T-cell (primary cell): ENCODE data around the gene KCNN1. TPM values are rescaled to one million over a fixed set of nuclear protein-coding genes. Genes with fewer than 3 reads are reported as not detected.

Source experiments
- ATAC-seq, 4 experiments: fragments of 200-7000 bp in 3 of 4; fragments of 150-1000 bp in 1 of 4; cut with Tn5 transposase; replicated peaks in 1 of 4; 1 replicate in 3 of 4; 2 replicates in 1 of 4; pipeline ENCODE4 v1.10.0; 2021; ENCODE audit warnings: moderate library complexity in 3 of 4, mild to moderate bottlenecking in 2 of 4, moderate number of reproducible peaks in 1 of 4
- CTCF ChIA-PET, 2 donors: fragments of 300-600 bp; sonication (Branson Sonifier 250); formaldehyde crosslinking; loops; one replicate each; lab custom pipeline; 2022; ENCODE audit warnings: antibody characterized with exemption in 2 of 2; lab: Charles Lee
- POLR2A ChIA-PET, 2 donors: fragments of 300-600 bp; sonication (Branson Sonifier 250); formaldehyde crosslinking; loops; one replicate each; lab custom pipeline; 2022; ENCODE audit warnings: antibody characterized with exemption in 2 of 2; lab: Charles Lee
- DNase-seq, 35 experiments: peaks; one replicate each; pipeline versions ENCODE4 v3.0.0 to v3.0.0-alpha.2; 2013 to 2023
- H3K27ac ChIP-seq: one replicate; pipeline ENCODE4 v1.5.1; 2013; ENCODE audit warnings: low read length
- H3K27me3 ChIP-seq, 2 experiments: replicated peaks in 1 of 2; 1 replicate in 1 of 2; 2 replicates in 1 of 2; pipeline versions ENCODE4 v1.6.1 to v1.7.0; 2013; ENCODE audit warnings: low read length in 1 of 2, mixed read lengths in 1 of 2; ENCODE audit not compliant: control insufficient read depth in 2 of 2, insufficient read depth in 2 of 2; ENCODE audit errors: extremely low read depth in 1 of 2
- H3K36me3 ChIP-seq, 2 donors: 1 replicate in 1 of 2; 2 replicates in 1 of 2; pipeline versions ENCODE4 v1.6.1 to v1.7.0; 2013; ENCODE audit warnings: low read length in 1 of 2; ENCODE audit not compliant: control insufficient read depth in 2 of 2, insufficient read depth in 1 of 2; ENCODE audit errors: extremely low read depth in 1 of 2
- H3K4me1 ChIP-seq, 2 experiments: 1 replicate in 1 of 2; 2 replicates in 1 of 2; pipeline versions ENCODE4 v1.6.1 to v1.7.0; 2013; ENCODE audit warnings: low read length in 2 of 2, mixed read lengths in 1 of 2; ENCODE audit not compliant: insufficient read depth in 2 of 2, control insufficient read depth in 1 of 2; ENCODE audit errors: extremely low read depth in 1 of 2
- H3K4me3 ChIP-seq, 2 donors: 1 replicate in 1 of 2; 2 replicates in 1 of 2; pipeline versions ENCODE4 v1.5.1 to v1.7.0; 2013; ENCODE audit warnings: mild to moderate bottlenecking in 2 of 2, low read length in 1 of 2, moderate library complexity in 1 of 2; ENCODE audit not compliant: control insufficient read depth in 1 of 2; ENCODE audit errors: extremely low read depth in 1 of 2
- H3K9me3 ChIP-seq: 2 replicates; pipeline ENCODE4 v1.7.0; 2013
- H3K27ac Mint-ChIP-seq, 2 donors: one replicate each; pipeline ENCODE4 v1.8.0; 2020 to 2021; ENCODE audit warnings: mild to moderate bottlenecking in 2 of 2, mixed read lengths in 2 of 2
- H3K27me3 Mint-ChIP-seq, 2 donors: one replicate each; pipeline ENCODE4 v1.8.0; 2021 to 2022; ENCODE audit warnings: mixed read lengths in 2 of 2
- H3K36me3 Mint-ChIP-seq: one replicate; pipeline ENCODE4 v1.8.0; 2021; ENCODE audit warnings: mixed read lengths
- H3K4me1 Mint-ChIP-seq, 3 donors: one replicate each; pipeline ENCODE4 v1.8.0; 2020 to 2022; ENCODE audit warnings: mixed read lengths in 3 of 3, mild to moderate bottlenecking in 1 of 3
- H3K4me3 Mint-ChIP-seq, 3 donors: one replicate each; pipeline ENCODE4 v1.8.0; 2020 to 2022; ENCODE audit warnings: mild to moderate bottlenecking in 3 of 3, mixed read lengths in 3 of 3, moderate library complexity in 3 of 3
- H3K9me3 Mint-ChIP-seq, 3 donors: one replicate each; pipeline ENCODE4 v1.8.0; 2020 to 2022; ENCODE audit warnings: mixed read lengths in 3 of 3
- WGBS: methylation state at CpG from one replicate; pipeline ENCODE4 v1.1.5; 2013; ENCODE audit warnings: missing lambda C conversion rate; ENCODE audit not compliant: insufficient coverage; 5-methylcytosine and 5-hydroxymethylcytosine counted together
- total RNA-seq, 35 experiments: library from RNA in 6 of 35; stranded (reverse) in 6 of 35; fragments of 120-200 nt in 1 of 35; gene quantifications; one replicate each; pipeline versions ENCODE4 v1.2.1 to v1.2.4 and lab custom pipeline; 2013 to 2026

KCNN1 gene
- total RNA-seq, 5 donors from 2014 or later (not counting 1 experiment from before 2014, with no cell fraction given): not detected

GRCh38 chr19:17993076-17993813 is 26.3 kb downstream of the KCNN1 start:
- ChIA-PET CTCF (interaction anchor here in 1 of 2 donors (1.7 kb wide), 1 partner anchor 46 kb away, joined by 4 read pairs; no protein-coding TSS in a partner anchor), POLR2A (interaction anchor here in 1 of 2 donors (0.6 kb wide), 1 partner anchor 172 kb away, joined by 7 read pairs; no protein-coding TSS in a partner anchor)
- H3K27me3 Mint-ChIP-seq: no peaks in the 10 kb centered on the region
- H3K9me3 ChIP-seq: no peaks in the 10 kb centered on the region
- H3K27ac ChIP-seq: no peak overlapping the region
- H3K27ac Mint-ChIP-seq: no peak overlapping the region
- no peak for ATAC-seq
- H3K4me1 Mint-ChIP-seq: peaks cover 2 to 7% (median 6%) of the 10 kb centered on the region in 3 donors
- DNase-seq: no peak
- H3K4me3 Mint-ChIP-seq: no peak overlapping the region
- WGBS: 96% methylated on average over 8 of the region's 27 CpGs
- no peaks in the 10 kb centered on the region for H3K9me3 Mint-ChIP-seq
- peaks cover 0 to 19% of the 10 kb centered on the region in 2 experiments for H3K27me3 ChIP-seq
- H3K4me1 ChIP-seq: peaks cover 0 to 10% of the 10 kb centered on the region in 2 experiments
- no peaks in the 10 kb centered on the region for H3K36me3 Mint-ChIP-seq
- no peaks in the 10 kb centered on the region for H3K36me3 ChIP-seq
- H3K4me3 ChIP-seq: no peak overlapping the region

- no peaks in the 10 kb centered on the region for H3K9me3 ChIP-seq
- H3K27me3 ChIP-seq: peaks cover 0 to 15% of the 10 kb centered on the region in 2 experiments
- H3K27me3 Mint-ChIP-seq: no peaks in the 10 kb centered on the region
- H3K4me1 Mint-ChIP-seq: peaks cover 16 to 25% (median 24%) of the 10 kb centered on the region in 3 donors
- no peaks in the 10 kb centered on the region for H3K36me3 Mint-ChIP-seq
- H3K4me3 Mint-ChIP-seq: no peak overlapping the region
- H3K27ac ChIP-seq: no peak overlapping the region
- H3K27ac Mint-ChIP-seq: no peak overlapping the region
- WGBS: 11% methylated on average over 11 of the region's 15 CpGs
- CTCF ChIA-PET: interaction anchor here (1.1 to 5.5 kb wide), 4 partner anchors 49 to 137 kb away, joined by 3 to 43 read pairs (median 15); partner anchors contain the start of gene RPL18A (in 1 of the 2)
- no peak overlapping the region for H3K4me3 ChIP-seq
- POLR2A ChIA-PET: interaction anchor here in 1 of 2 donors (1.2 kb wide), 1 partner anchor 59 kb away, joined by 6 read pairs; no protein-coding TSS in a partner anchor
- no peaks in the 10 kb centered on the region for H3K9me3 Mint-ChIP-seq
- DNase-seq: peak; percentile 57 to 92 (median 80)
- peaks cover under 1 to 31% of the 10 kb centered on the region in 2 experiments for H3K4me1 ChIP-seq
- H3K36me3 ChIP-seq: no peaks in the 10 kb centered on the region
- peak; percentile 21 to 40 (median 30) for ATAC-seq
Observed at GRCh38 chr19:17996826-17997316, 30.0 kb downstream of the KCNN1 start.

- H3K27me3 ChIP-seq: peaks cover 0 to 6% of the 10 kb centered on the region in 2 experiments
- H3K9me3 ChIP-seq: no peaks in the 10 kb centered on the region
- H3K27ac ChIP-seq: no peak overlapping the region
- WGBS: 86% methylated on average over 29 of the region's 41 CpGs
- no peak overlapping the region for H3K4me3 Mint-ChIP-seq
- no peak overlapping the region for H3K27ac Mint-ChIP-seq
- CTCF ChIA-PET: interaction anchor here (0.5 to 5.5 kb wide), 7 partner anchors 49 to 1525 kb away, joined by 3 to 43 read pairs (median 5); no protein-coding TSS in a partner anchor
- POLR2A ChIA-PET: no interaction called here
- no peaks in the 10 kb centered on the region for H3K9me3 Mint-ChIP-seq
- no peaks in the 10 kb centered on the region for H3K36me3 ChIP-seq
- peaks cover 3% of the 10 kb centered on the region for H3K36me3 Mint-ChIP-seq
- no peaks in the 10 kb centered on the region for H3K27me3 Mint-ChIP-seq
- peaks cover 18 to 34% (median 30%) of the 10 kb centered on the region in 3 donors for H3K4me1 Mint-ChIP-seq
- H3K4me3 ChIP-seq: no peak overlapping the region
- H3K4me1 ChIP-seq: peaks cover 3 to 45% of the 10 kb centered on the region in 2 experiments
- ATAC-seq: no peak
- DNase-seq: no peak
Observed at GRCh38 chr19:17997969-17998826, 31.3 kb downstream of the KCNN1 start.

GRCh38 chr19:17998827-17999150 is 31.9 kb downstream of the KCNN1 start:
- Mint-ChIP-seq H3K27ac (peak overlapping the region; percentile 74 to 87), H3K9me3 (no peaks in the 10 kb centered on the region), H3K4me1 (peaks cover 18 to 35% (median 30%) of the 10 kb centered on the region in 3 donors), H3K4me3 (peak overlapping the region in 2 of 3 donors; percentile 51 to 65), H3K36me3 (peaks cover 3% of the 10 kb centered on the region), H3K27me3 (no peaks in the 10 kb centered on the region)
- DNase-seq (no peak), ATAC-seq (no peak)
- Histone ChIP-seq H3K9me3 (no peaks in the 10 kb centered on the region), H3K4me3 (no peak overlapping the region), H3K27me3 (peaks cover 0 to 4% of the 10 kb centered on the region in 2 experiments), H3K36me3 (no peaks in the 10 kb centered on the region), H3K4me1 (peaks cover 3 to 47% of the 10 kb centered on the region in 2 experiments), H3K27ac (no peak overlapping the region)
- ChIA-PET POLR2A (no interaction called here), CTCF (interaction anchor here (0.5 to 5.5 kb wide), 3 partner anchors 61 to 67 kb away, joined by 4 to 43 read pairs (median 14); no protein-coding TSS in a partner anchor)
- WGBS: 100% methylated on average over 1 of the region's 5 CpGs

GRCh38 chr19:17999684-18000479 is 33.0 kb downstream of the KCNN1 start:
- peak overlapping the region; percentile 98 for H3K27ac ChIP-seq
- ATAC-seq (no peak), DNase-seq (peak in 1 of 35 experiments; percentile 29)
- 82% methylated on average over 12 of the region's 21 CpGs for WGBS
- peak overlapping the region; percentile 65 to 81 (median 77) for H3K4me3 Mint-ChIP-seq
- no peaks in the 10 kb centered on the region for H3K9me3 ChIP-seq
- peak overlapping the region; percentile 96 to 98 for H3K27ac Mint-ChIP-seq
- POLR2A ChIA-PET: interaction anchor here (0.5 to 1.0 kb wide), 7 partner anchors 51 to 497 kb away, joined by 3 to 7 read pairs (median 4); partner anchors contain the start of genes CCDC124 (in 1 of the 2), JAK3 (in 1 of the 2) and JUND (in 1 of the 2)
- peaks cover 3 to 47% of the 10 kb centered on the region in 2 experiments for H3K4me1 ChIP-seq
- no peaks in the 10 kb centered on the region for H3K36me3 ChIP-seq
- H3K4me3 ChIP-seq: peak overlapping the region in 1 of 2 donors; percentile 91
- H3K9me3 Mint-ChIP-seq: no peaks in the 10 kb centered on the region
- peaks cover 18 to 36% (median 30%) of the 10 kb centered on the region in 3 donors for H3K4me1 Mint-ChIP-seq
- H3K27me3 Mint-ChIP-seq: no peaks in the 10 kb centered on the region
- CTCF ChIA-PET: interaction anchor here in 1 of 2 donors (1.4 to 1.8 kb wide), 3 partner anchors 62 to 140 kb away, joined by 6 to 9 read pairs (median 8); partner anchors contain the start of genes CCDC124 and RPL18A
- H3K36me3 Mint-ChIP-seq: peaks cover 3% of the 10 kb centered on the region
- H3K27me3 ChIP-seq: peaks cover 0 to 4% of the 10 kb centered on the region in 2 experiments
